ENCODE results near the gene LRRC18.

LRRC18 gene

GRCh38 chr10:48905311-48905710 is 34.3 kb downstream of the LRRC18 start:
- DNase-seq: no peak

- no peak for DNase-seq
Measured at GRCh38 chr10:48904861-48905260, 34.8 kb downstream of the LRRC18 start.

GRCh38 chr10:48903151-48903550 is 36.5 kb downstream of the LRRC18 start:
- DNase-seq: no peak

GRCh38 chr10:48902096-48902495 is 37.5 kb downstream of the LRRC18 start:
- DNase-seq: no peak

- no peak for DNase-seq
Measured at GRCh38 chr10:48901319-48901718, 38.3 kb downstream of the LRRC18 start.

GRCh38 chr10:48900371-48900801 is 39.3 kb downstream of the LRRC18 start:
- no peak for DNase-seq

- no peak for DNase-seq
Measured at GRCh38 chr10:48899781-48900180, 39.9 kb downstream of the LRRC18 start.

- no peak for DNase-seq
Measured at GRCh38 chr10:48898426-48898825, 41.2 kb downstream of the LRRC18 start.

GRCh38 chr10:48897441-48897790 is 42.2 kb downstream of the LRRC18 start:
- no peak for DNase-seq

- DNase-seq: peak; percentile 0
Measured at GRCh38 chr10:48896756-48897440, 42.7 kb downstream of the LRRC18 start.

- no peak for DNase-seq
Measured at GRCh38 chr10:48895803-48896195, 43.8 kb downstream of the LRRC18 start.

GRCh38 chr10:48894911-48895802 is 44.5 kb downstream of the LRRC18 start:
- no peak for DNase-seq

GRCh38 chr10:48890888-48891850 is 48.5 kb downstream of the LRRC18 start:
- DNase-seq: no peak

- no peak for DNase-seq
Measured at GRCh38 chr10:48887982-48888381, 51.7 kb downstream of the LRRC18 start.

GRCh38 chr10:48885376-48885775 is 54.3 kb downstream of the LRRC18 start:
- no peak for DNase-seq

- DNase-seq: no peak
Measured at GRCh38 chr10:48884179-48885045, 55.2 kb downstream of the LRRC18 start.

GRCh38 chr10:48883701-48884100 is 55.9 kb downstream of the LRRC18 start:
- DNase-seq: no peak

- no peak for DNase-seq
Measured at GRCh38 chr10:48882881-48883280, 56.8 kb downstream of the LRRC18 start.

- no peak for DNase-seq
Measured at GRCh38 chr10:48881937-48882336, 57.7 kb downstream of the LRRC18 start.

- no peak for DNase-seq
Measured at GRCh38 chr10:48880016-48880705, 59.5 kb downstream of the LRRC18 start.

- no peak for DNase-seq
Measured at GRCh38 chr10:48879451-48879850, 60.2 kb downstream of the LRRC18 start.

Data from DMS79 treated with DMSO at 0.1 percent for 48 hours (cell line).